ENCODE data around the gene FAM174C.
"Not testable (repeated sequence)": the region's sequence is repeated elsewhere in the genome, so short reads cannot be mapped to it uniquely, and the experiment has no call there.

The FAM174C gene

DNA sequence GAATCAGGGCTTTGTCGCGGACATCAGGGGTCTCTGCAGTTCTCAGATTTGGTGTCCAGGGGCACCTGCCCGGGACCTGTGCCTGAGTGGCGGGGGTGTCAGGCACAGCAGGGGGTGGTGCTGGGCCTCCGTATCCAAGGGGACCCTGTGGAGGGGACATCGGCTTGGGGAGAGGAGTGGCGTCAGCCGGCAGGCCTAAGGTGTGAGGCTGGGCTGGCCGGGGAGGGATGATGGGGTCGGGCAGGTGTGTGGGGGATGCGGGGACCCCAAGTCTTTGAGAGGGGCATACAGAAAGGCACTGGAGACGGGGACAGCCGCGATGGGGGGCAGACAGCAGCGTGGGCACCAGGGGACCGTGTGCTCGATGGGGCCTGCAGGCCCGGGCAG lies 12.9 kb downstream of the FAM174C start:
- no peak for DNase-seq

DNA sequence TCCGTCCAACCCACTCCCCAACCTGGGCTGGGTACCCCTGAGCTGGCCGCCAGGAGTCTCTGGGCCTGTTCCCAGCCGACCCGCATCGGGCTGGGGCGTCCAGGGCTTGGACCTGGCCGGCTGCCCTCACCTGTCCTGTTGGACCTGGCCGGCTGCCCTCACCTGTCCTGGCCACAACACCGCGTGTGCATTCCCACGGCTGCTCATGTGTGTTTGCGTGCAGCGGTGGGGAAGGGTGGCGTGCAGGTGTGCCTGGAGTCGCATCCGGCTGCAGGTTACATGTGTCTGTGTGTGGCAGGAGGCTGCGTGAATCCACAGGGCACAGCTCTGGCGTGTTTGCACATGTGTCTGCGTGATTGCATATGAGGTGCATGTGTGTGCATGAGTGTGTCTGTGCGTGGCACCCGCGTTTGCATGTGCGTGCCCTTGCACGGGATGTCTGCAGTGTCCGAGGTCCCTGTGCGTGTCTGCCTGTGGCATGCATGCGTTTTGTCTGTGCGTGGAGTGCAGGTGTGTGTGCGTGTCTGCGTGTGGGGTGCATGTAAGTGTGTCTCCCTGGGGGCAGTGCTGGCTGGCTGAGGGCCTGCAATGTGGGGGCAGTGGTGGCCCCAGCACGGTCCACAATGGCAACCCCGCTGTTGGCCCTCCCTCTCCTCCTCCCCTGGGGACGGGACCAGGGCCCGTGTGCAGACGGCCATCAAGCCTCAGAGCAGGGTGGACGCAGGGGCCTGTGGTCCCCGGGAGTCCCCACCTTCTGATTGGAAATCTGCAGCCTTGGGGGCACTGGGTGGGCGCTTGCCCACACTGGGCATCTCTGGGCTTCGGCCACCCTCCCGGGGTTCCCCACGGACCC lies 13.7 kb downstream of the FAM174C start:
- DNase-seq: no peak

DNA sequence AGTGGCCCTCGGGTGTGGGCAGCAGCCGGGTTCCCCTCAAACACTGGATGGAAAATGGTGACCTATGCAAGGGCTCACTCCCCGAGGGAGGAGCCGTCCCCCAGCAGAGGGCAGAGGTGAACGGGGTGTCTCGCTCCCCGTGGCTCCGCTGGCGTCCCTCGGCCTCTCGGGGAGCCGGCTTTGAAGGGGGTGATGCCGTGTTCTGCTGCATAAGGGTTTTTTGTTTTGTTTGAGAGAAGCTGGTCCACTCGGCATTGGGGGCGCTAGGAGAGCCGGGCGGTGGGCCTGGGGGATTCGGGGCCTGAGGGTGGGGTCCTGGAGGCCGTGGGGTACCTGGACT lies 14.3 kb downstream of the FAM174C start:
- DNase-seq: no peak

DNA sequence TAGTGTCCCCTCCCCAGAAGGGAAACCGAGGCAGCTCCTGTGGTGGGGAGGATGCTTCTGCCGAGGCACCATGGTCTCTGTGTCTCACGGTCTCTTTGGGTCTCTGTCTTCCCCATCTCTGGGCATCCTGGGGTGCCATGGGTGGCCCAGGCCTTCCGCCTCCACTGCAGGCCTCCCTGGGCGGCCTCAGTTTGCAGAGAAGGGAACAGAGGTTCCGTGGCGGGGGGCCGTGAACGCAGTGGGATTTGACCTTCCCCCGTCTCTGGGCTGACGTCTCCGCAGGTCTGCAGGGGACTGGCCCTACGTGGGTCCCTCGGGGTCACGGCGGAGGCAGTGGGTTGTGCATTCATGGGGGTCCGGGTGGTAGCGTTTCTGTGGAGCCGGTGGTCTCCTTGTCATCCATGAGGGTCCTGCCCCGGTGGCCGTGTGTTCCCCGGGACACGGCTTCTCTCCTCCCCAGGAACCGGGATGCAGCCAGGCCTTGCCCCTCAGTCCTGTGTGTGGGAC lies 14.9 kb downstream of the FAM174C start:
- DNase-seq: no peak

- no peak for DNase-seq
Observed at GRCh38 chr19:1290703-1291651, 15.6 kb downstream of the FAM174C start.

DNA sequence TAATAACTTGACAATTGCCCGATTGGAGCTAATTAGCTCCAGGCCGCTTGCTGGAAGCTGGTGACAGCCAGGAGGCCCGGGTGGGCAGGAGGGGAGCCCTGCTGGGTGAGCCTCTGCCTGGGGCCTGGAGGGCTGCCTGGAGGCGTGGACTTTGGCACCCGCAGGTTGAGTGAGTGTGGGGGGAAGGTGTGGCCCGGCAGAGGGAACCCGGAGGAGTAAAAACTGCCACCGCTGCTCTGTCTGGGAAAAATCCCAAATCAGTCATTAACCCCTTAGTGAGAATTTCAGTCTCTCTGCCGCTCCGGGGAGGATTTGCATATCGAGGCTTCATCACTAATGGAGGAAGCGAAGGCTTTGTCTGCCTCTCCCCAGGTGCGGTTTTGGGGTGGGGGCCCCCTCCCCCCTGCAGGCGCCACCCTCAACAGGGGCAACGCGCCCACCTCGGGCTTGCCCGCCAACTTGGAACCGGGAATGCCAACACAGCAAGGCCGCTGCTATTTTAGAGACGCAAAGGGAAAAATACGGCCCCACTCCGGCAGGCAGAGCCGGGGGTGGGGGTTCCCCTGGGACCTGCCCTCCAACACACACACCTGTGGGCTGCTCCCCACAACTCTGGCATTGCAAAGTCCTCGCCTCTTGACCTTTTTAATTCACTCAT lies 16.6 kb downstream of the FAM174C start:
- DNase-seq: no peak

DNA sequence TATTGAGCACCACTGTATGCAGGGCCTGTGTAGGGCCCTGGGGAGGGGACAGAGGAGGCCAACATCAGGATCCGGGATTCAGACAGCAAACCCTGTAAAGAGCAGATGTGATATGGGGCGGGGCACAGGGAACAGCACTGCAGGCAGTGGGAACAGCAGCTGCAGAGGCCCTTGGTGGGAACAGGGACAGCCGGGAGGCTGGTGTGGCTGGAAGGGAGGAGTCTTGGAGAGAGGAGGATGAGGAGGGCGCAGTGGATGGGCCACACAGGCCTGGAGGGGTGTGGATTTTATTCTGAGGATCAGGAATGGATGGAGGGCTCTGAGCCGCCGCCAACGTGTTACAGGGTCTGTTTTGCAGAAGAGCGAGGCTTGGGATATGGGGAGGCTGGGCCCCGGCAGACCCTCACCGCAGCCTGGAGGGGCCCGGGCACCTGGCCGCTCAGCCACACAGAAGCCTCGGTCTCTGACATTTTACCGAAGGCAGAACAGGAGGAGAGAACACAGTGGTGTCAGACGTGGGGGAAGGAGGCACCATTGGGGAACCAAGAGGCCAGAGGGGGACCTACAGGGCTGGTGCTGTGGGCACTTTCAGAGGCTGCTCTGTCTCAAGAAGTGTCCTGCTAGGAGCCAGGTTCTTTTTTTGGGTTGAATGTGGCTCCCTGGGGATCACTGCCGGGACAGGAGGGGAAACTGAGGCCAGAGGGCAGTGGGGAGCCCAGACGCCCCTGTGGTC lies 17.3 kb downstream of the FAM174C start:
- no peak for DNase-seq

- DNase-seq: no peak
Observed at GRCh38 chr19:1293782-1294604, 18.7 kb downstream of the FAM174C start.

- no peak for DNase-seq
Observed at GRCh38 chr19:1294688-1295087, 19.4 kb downstream of the FAM174C start.

GRCh38 chr19:1295169-1296012 lies 20.1 kb downstream of the FAM174C start:
- no peak for DNase-seq

DNA sequence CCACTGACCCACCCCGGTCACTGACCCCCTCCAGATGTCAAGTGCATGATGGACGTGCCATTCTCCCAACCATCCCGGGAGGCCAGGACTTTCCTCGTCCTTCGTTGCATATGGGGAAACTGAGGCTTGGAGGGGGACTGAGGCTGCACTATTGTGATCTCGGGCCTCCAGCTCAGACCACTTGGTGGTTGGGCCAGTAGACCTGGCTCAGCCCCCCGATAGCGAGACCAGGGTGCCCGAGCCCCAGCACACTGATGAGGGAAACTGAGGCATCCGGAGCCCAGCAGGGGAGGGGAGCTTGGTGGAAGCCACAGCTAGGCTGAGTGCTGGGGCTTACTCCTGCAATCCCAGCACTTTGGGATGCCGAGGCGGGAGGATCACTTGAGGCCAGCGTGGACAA lies 20.7 kb downstream of the FAM174C start:
- DNase-seq: no peak

DNA sequence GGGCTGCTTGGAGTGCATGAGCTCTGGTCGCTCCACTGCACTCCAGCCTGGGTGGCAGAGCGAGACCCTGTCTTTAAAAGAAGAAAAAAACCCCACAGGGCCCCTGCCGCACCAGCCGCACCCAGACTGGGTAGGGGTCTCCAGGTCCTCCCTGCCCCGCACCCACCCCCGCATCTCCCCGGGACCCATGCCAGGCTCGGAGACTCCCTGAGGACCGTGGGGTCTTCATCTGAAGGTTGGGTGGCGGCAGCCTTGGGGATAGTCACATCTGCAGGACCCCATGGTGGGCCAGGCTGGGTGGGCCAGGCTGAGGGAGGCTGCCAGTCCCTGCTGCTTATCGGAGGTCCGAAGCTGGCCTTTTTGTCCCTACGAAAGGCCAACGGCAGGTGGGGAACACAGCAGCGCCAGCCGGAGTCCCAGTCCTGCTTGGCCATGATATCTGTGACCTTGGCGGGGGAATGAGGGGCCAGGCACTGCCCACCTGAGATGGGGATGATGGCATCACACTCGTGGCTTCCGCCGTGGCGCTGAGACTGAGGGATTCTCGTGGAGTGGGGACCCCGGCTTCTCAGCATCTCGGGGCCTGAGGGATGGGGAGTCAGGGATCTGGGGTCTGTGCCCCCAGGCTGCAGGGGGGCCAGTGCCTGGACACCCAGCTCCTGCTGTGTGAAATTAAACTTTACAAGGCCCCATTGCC lies 21.4 kb downstream of the FAM174C start:
- DNase-seq: no peak

GRCh38 chr19:1298235-1298634 lies 22.9 kb downstream of the FAM174C start:
- no peak for DNase-seq

GRCh38 chr19:1299801-1300200 lies 24.5 kb downstream of the FAM174C start:
- DNase-seq: no peak

- no peak for DNase-seq
Observed at GRCh38 chr19:1300744-1301490, 25.6 kb downstream of the FAM174C start.

- no peak for DNase-seq
Observed at GRCh38 chr19:1302533-1303239, 27.4 kb downstream of the FAM174C start.

GRCh38 chr19:1304197-1304924 lies 29.0 kb downstream of the FAM174C start:
- no peak for DNase-seq

GRCh38 chr19:1305354-1305753 lies 30.0 kb downstream of the FAM174C start:
- DNase-seq: not testable (repeated sequence)

Measured in fibroblast of skin of back (primary cell).